Uterus (tissue), 4 donors: Measurements from ENCODE around the gene PIEZO2. TPM values are rescaled to one million over a fixed set of nuclear protein-coding genes. Genes with fewer than 3 reads are reported as not detected.

Source experiments
- DNase-seq, 2 donors: peaks; one replicate each; pipeline ENCODE4 v3.0.0-alpha.2; 2019 to 2020
- H3K27ac ChIP-seq, 2 donors: fragments of 200-600 bp; sonication (generic); 1 replicate in 1 of 2; 2 replicates in 1 of 2; pipeline ENCODE4 v1.5.1; 2016 to 2018
- H3K27me3 ChIP-seq, 2 donors: fragments of 200-600 bp; sonication (generic); one replicate each; pipeline ENCODE4 v1.5.1; 2018 to 2019; ENCODE audit warnings: control low read depth in 1 of 2
- H3K36me3 ChIP-seq, 2 donors: fragments of 200-600 bp; sonication (generic); one replicate each; pipeline ENCODE4 v1.5.1; 2019; ENCODE audit warnings: control low read depth in 1 of 2
- H3K4me1 ChIP-seq, 2 donors: fragments of 200-600 bp; sonication (generic); one replicate each; pipeline ENCODE4 v1.5.1; 2018 to 2019; ENCODE audit warnings: control low read depth in 1 of 2
- H3K4me3 ChIP-seq, 2 donors: fragments of 200-600 bp; sonication (generic); 1 replicate in 1 of 2; 2 replicates in 1 of 2; pipeline ENCODE4 v1.5.1; 2018 to 2019; ENCODE audit warnings: mild to moderate bottlenecking in 1 of 2
- H3K9me3 ChIP-seq, 2 donors: fragments of 200-600 bp; sonication (generic); one replicate each; pipeline ENCODE4 v1.5.1; 2019; ENCODE audit warnings: control low read depth in 1 of 2
- POLR2A ChIP-seq, 2 donors: fragments of 450-650 bp; IDR thresholded peaks; one replicate each; pipeline ENCODE4 v1.6.1; 2016; ENCODE audit warnings: antibody characterized with exemption in 2 of 2, mild to moderate bottlenecking in 1 of 2, moderate library complexity in 1 of 2
- intact Hi-C: fragments of 100-400 bp; cut with DNase I; formaldehyde crosslinking; loops from one replicate; pipeline ENCODE4 v1.15.1; 2023; ENCODE audit warnings: low total_unique reads
- total RNA-seq, 4 donors: library from RNA; depleted of rRNA in 3 of 4; stranded (reverse); fragments of >200 nt in 3 of 4; gene quantifications; one replicate each; pipeline versions ENCODE4 v1.1.0 to v1.2.4, GENCODE V29; 2014 to 2023
- TF ChIP-seq, protein P1 (sequence below), 4 experiments: fragments of 200-600 bp in 2 of 4; fragments of 450-650 bp in 2 of 4; sonication (generic) in 2 of 4; IDR thresholded peaks; one replicate each; pipeline ENCODE4 v1.5.1; 2016 to 2019; ENCODE audit warnings: antibody characterized with exemption in 4 of 4, mild to moderate bottlenecking in 2 of 4, moderate library complexity in 1 of 4
- donor health status: DM: yes; HTN: yes; CAD: no.

Gene PIEZO2
- total RNA-seq, 4 donors from 2014 or later = 1.8 to 42.8 (median 5.6) TPM

DNA sequence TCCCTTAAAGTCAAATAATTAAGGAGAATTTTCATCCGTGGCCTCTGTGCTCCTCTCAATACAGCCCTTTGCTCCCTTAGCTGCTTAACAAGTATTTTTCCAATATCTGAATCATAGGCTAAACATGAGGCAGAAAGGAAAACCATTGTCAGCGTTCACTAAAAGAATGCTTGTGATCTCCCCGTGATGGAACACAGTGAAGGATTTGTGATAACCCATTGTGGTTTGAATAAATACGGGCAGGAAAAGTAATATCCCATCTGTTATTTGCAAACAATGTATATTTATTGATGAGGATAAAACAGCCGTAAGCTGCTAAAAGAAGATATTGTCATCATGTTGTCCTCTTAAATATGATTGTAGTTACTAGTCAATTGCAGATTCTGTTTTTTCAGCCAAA lies 365.4 kb downstream of the PIEZO2 start:
- Histone ChIP-seq H3K27ac (no peak overlapping the region), H3K36me3 (no peaks in the 10 kb centered on the region), H3K9me3 (no peaks in the 10 kb centered on the region), H3K4me3 (no peak overlapping the region), H3K4me1 (no peaks in the 10 kb centered on the region), H3K27me3 (no peaks in the 10 kb centered on the region)
- no peak for DNase-seq
- intact Hi-C loops = no loop called here
- no peak for TF ChIP-seq POLR2A (IDR thresholded peaks at IDR 0.05)
- TF ChIP-seq, protein P1, sequence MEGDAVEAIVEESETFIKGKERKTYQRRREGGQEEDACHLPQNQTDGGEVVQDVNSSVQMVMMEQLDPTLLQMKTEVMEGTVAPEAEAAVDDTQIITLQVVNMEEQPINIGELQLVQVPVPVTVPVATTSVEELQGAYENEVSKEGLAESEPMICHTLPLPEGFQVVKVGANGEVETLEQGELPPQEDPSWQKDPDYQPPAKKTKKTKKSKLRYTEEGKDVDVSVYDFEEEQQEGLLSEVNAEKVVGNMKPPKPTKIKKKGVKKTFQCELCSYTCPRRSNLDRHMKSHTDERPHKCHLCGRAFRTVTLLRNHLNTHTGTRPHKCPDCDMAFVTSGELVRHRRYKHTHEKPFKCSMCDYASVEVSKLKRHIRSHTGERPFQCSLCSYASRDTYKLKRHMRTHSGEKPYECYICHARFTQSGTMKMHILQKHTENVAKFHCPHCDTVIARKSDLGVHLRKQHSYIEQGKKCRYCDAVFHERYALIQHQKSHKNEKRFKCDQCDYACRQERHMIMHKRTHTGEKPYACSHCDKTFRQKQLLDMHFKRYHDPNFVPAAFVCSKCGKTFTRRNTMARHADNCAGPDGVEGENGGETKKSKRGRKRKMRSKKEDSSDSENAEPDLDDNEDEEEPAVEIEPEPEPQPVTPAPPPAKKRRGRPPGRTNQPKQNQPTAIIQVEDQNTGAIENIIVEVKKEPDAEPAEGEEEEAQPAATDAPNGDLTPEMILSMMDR (IDR thresholded peaks at IDR 0.05) = no peak

- Histone ChIP-seq H3K4me3 (no peak overlapping the region), H3K27ac (no peak overlapping the region), H3K36me3 (no peaks in the 10 kb centered on the region), H3K9me3 (no peaks in the 10 kb centered on the region), H3K4me1 (no peaks in the 10 kb centered on the region), H3K27me3 (no peaks in the 10 kb centered on the region)
- intact Hi-C loops = no loop called here
- DNase-seq = no peak
- TF ChIP-seq, protein P1 (IDR thresholded peaks at IDR 0.05) = no peak
- TF ChIP-seq POLR2A (IDR thresholded peaks at IDR 0.05) = no peak
Measured at GRCh38 chr18:10776493-10776892, 372.9 kb downstream of the PIEZO2 start.

DNA sequence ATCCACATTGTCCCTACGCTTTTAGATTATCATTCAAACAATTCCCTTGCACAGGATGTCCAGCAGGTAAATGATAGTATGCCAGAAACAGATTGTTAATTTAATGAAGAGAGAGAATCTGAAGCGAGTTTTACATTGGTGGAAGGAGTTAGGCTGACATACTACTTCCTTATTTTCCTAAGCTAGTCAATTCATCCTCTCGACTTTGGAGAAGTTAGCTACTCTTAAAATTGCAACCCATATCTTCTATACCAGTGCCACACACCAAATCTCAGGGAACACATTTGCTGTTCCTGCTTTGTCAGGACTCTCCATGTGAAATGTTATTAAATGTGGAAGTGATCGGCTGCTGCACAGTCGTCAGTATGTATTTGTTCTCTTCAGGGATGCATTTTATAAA lies 374.3 kb downstream of the PIEZO2 start:
- H3K27ac ChIP-seq = no peak overlapping the region
- intact Hi-C loops = no loop called here
- H3K36me3 ChIP-seq = no peaks in the 10 kb centered on the region
- no peak for DNase-seq
- no peaks in the 10 kb centered on the region for H3K9me3 ChIP-seq
- no peaks in the 10 kb centered on the region for H3K27me3 ChIP-seq
- H3K4me1 ChIP-seq = no peaks in the 10 kb centered on the region
- TF ChIP-seq, protein P1 (IDR thresholded peaks at IDR 0.05) = no peak
- TF ChIP-seq POLR2A (IDR thresholded peaks at IDR 0.05) = no peak
- no peak overlapping the region for H3K4me3 ChIP-seq

DNA sequence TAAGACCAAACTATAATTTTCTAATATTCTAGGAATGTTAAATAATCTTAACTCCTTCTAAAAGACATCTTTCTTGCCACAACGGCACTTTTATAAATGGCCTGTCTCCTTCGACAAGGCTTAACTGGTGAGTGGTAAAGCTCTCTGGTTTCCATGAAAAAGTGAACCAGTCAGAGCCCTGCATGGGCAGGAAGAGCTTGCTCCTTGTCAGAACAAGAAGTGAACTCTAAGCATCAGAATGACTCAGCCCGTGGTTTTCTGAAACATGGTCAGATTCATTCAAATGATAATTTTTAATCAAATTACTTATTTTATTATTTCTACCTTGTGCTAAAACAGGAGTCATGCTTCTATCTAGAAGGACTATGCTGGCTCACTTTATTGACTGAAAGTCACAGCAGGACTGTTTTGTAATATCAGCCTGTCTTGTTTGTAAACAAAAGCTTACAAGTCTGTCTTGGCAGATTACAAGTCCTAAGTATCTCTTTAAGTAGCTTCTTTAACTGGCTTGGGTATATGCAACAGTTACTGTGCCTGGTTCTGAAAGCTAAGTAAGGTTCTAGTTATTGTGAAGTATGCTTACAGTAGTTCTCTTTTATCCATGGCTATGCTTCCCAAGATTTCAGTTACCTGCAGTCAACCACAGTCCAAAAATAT lies 378.2 kb downstream of the PIEZO2 start:
- Histone ChIP-seq H3K4me1 (no peaks in the 10 kb centered on the region), H3K9me3 (no peaks in the 10 kb centered on the region), H3K27ac (no peak overlapping the region), H3K36me3 (no peaks in the 10 kb centered on the region), H3K4me3 (no peak overlapping the region), H3K27me3 (no peaks in the 10 kb centered on the region)
- intact Hi-C loops = no loop called here
- no peak for TF ChIP-seq POLR2A (IDR thresholded peaks at IDR 0.05)
- TF ChIP-seq, protein P1 (IDR thresholded peaks at IDR 0.05) = no peak
- no peak for DNase-seq

- Histone ChIP-seq H3K27ac (no peak overlapping the region), H3K4me3 (no peak overlapping the region), H3K9me3 (no peaks in the 10 kb centered on the region), H3K36me3 (no peaks in the 10 kb centered on the region), H3K4me1 (no peaks in the 10 kb centered on the region), H3K27me3 (no peaks in the 10 kb centered on the region)
- DNase-seq = no peak
- intact Hi-C loops = no loop called here
- TF ChIP-seq, protein P1 (IDR thresholded peaks at IDR 0.05) = no peak
- no peak for TF ChIP-seq POLR2A (IDR thresholded peaks at IDR 0.05)
Measured at GRCh38 chr18:10770264-10770663, 379.1 kb downstream of the PIEZO2 start.
